HEK293T (cell line): ENCODE measurements around the gene KIAA1549.

Experiments
- ARNT ChIP-seq: fragments of 450-650 bp; IDR thresholded peaks from 2 replicates; pipeline ENCODE4 v1.6.1; 2017; ENCODE audit warnings: mild to moderate bottlenecking
- BHLHE40 ChIP-seq: fragments of 450-650 bp; IDR thresholded peaks from 2 replicates; pipeline ENCODE4 v1.6.1; 2016; ENCODE audit warnings: mild to moderate bottlenecking, moderate library complexity, borderline replicate concordance
- CTBP1 ChIP-seq: fragments of 450-650 bp; IDR thresholded peaks from 2 replicates; pipeline ENCODE4 v1.6.1; 2016; ENCODE audit warnings: borderline replicate concordance
- ELF4 ChIP-seq: fragments of 450-650 bp; IDR thresholded peaks from 2 replicates; pipeline ENCODE4 v1.6.1; 2017; ENCODE audit warnings: antibody characterized with exemption
- FOXA1 ChIP-seq: fragments of 450-650 bp; IDR thresholded peaks from 2 replicates; pipeline ENCODE4 v1.6.1; 2016; ENCODE audit warnings: mild to moderate bottlenecking
- FOXK2 ChIP-seq: fragments of 450-650 bp; IDR thresholded peaks from 2 replicates; pipeline ENCODE4 v1.6.1; 2016; ENCODE audit warnings: mild to moderate bottlenecking
- HDGF ChIP-seq: fragments of 450-650 bp; IDR thresholded peaks from 2 replicates; pipeline ENCODE4 v1.6.1; 2017; ENCODE audit warnings: antibody characterized with exemption, borderline replicate concordance
- NFRKB ChIP-seq: fragments of 450-650 bp; IDR thresholded peaks from 2 replicates; pipeline ENCODE4 v1.6.1; 2016; ENCODE audit warnings: mild to moderate bottlenecking, moderate library complexity
- PKNOX1 ChIP-seq: fragments of 450-650 bp; IDR thresholded peaks from 2 replicates; pipeline ENCODE4 v1.6.1; 2016
- SP1 ChIP-seq: fragments of 450-650 bp; IDR thresholded peaks from 2 replicates; pipeline ENCODE4 v1.6.1; 2017
- TARDBP ChIP-seq: fragments of 450-650 bp; IDR thresholded peaks from 2 replicates; pipeline ENCODE4 v1.6.1; 2016

- TF ChIP-seq NFRKB (no peak), FOXK2 (no peak), SP1 (no peak), PKNOX1 (no peak), FOXA1 (no peak), ARNT (no peak), BHLHE40 (no peak), CTBP1 (no peak), TARDBP (no peak), ELF4 (no peak), HDGF (no peak)
These were observed 82.4 kb downstream of the KIAA1549 start for GRCh38 chr7:138898802-138899201.
